MG63 (cell line): ENCODE data around the gene COL27A1. TPM values are rescaled to one million over a fixed set of nuclear protein-coding genes. Genes with fewer than 3 reads are reported as not detected.

Experiments used
- DNase-seq: peaks from one replicate; pipeline ENCODE4 v3.0.0-alpha.2; 2020
- H3K27me3 ChIP-seq: fragments of 250-450 bp; sonication (Bioruptor Pico); 2 replicates; pipeline ENCODE4 v1.5.1; 2020; ENCODE audit warnings: mild to moderate bottlenecking, moderate library complexity
- H3K36me3 ChIP-seq: fragments of 250-450 bp; sonication (Bioruptor Pico); 2 replicates; pipeline ENCODE4 v1.5.1; 2020; ENCODE audit warnings: mild to moderate bottlenecking, moderate library complexity
- H3K4me3 ChIP-seq: fragments of 250-450 bp; sonication (Bioruptor Pico); 2 replicates; pipeline ENCODE4 v1.5.1; 2020; ENCODE audit warnings: mild to moderate bottlenecking, moderate library complexity
- H3K9me3 ChIP-seq: fragments of 250-450 bp; sonication (Bioruptor Pico); 2 replicates; pipeline ENCODE4 v1.5.1; 2020; ENCODE audit warnings: mild to moderate bottlenecking, moderate library complexity
- total RNA-seq: library from RNA; depleted of rRNA; stranded (reverse); fragments of >200 nt; shearing (Covaris generic); gene quantifications from 2 replicates; pipeline ENCODE4 v1.2.3, GENCODE V29; 2014; ENCODE audit warnings: low replicate concordance

Gene COL27A1
- total RNA-seq, 1 experiment from 2014 or later: 1.3 TPM

- no peaks in the 10 kb centered on the region for H3K27me3 ChIP-seq
Observed at GRCh38 chr9:114216081-114216480, 60.7 kb downstream of the COL27A1 start.

GRCh38 chr9:114216976-114217375 is 61.6 kb downstream of the COL27A1 start:
- H3K4me3 ChIP-seq: no peak overlapping the region
- no peaks in the 10 kb centered on the region; the same call in 1 of the 2 replicates for H3K36me3 ChIP-seq
- H3K27me3 ChIP-seq: no peaks in the 10 kb centered on the region
- no peak for DNase-seq
- no peaks in the 10 kb centered on the region for H3K9me3 ChIP-seq

More at GRCh38 chr9:114216081-114216480, 60.7 kb downstream of the COL27A1 start:
- no peaks in the 10 kb centered on the region; the same call in 1 of the 2 replicates for H3K36me3 ChIP-seq
- no peak overlapping the region for H3K4me3 ChIP-seq
- peak; percentile 70 for DNase-seq
- H3K9me3 ChIP-seq: no peaks in the 10 kb centered on the region

DNA sequence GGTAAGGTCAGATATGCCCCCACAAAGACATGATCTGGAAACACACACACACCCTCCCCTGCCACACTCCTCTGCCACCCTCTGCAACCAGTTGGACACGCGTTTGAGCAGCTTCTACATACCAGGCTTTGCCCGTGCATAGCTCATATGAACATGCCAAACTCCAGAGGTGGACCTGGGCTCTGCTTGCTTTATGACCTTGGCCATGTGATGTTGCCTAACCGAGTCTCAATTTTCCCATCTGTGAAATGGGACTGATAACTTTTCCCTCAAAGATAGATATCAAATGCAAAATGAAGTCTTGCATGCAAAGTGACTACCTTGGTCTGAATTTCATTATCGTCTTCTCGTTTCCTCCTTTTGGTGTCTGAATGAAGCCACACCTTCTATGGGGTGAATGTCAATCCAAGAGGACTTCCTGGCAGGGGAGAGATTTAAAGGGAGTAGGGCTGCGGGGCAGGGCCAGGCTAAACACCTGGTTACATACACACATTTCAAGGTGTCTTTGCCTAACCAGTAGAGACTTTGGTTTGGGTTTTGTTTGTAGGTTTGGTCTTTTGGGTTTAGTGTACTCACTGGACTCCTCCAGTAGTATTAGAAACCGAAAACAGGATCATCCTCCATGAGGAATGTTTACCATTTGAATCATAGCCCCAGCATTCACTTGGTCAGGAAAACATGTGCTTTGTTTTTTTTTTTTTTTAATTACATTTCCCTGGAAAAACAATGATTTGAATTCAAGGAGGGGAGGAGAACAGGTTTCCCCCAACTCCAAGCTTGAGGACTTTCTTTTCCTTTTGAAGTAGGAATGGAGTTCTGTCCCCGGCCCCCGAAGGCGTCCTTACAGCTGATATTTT is 63.2 kb downstream of the COL27A1 start:
- H3K4me3 ChIP-seq: no peak overlapping the region
- H3K27me3 ChIP-seq: no peaks in the 10 kb centered on the region
- H3K36me3 ChIP-seq: no peaks in the 10 kb centered on the region; the same call in 1 of the 2 replicates
- no peaks in the 10 kb centered on the region for H3K9me3 ChIP-seq
- DNase-seq: no peak

GRCh38 chr9:114220061-114220541 is 64.8 kb downstream of the COL27A1 start:
- Histone ChIP-seq H3K27me3 (no peaks in the 10 kb centered on the region), H3K36me3 (no peaks in the 10 kb centered on the region; the same call in 1 of the 2 replicates), H3K4me3 (no peak overlapping the region), H3K9me3 (no peaks in the 10 kb centered on the region)
- DNase-seq: no peak

DNA sequence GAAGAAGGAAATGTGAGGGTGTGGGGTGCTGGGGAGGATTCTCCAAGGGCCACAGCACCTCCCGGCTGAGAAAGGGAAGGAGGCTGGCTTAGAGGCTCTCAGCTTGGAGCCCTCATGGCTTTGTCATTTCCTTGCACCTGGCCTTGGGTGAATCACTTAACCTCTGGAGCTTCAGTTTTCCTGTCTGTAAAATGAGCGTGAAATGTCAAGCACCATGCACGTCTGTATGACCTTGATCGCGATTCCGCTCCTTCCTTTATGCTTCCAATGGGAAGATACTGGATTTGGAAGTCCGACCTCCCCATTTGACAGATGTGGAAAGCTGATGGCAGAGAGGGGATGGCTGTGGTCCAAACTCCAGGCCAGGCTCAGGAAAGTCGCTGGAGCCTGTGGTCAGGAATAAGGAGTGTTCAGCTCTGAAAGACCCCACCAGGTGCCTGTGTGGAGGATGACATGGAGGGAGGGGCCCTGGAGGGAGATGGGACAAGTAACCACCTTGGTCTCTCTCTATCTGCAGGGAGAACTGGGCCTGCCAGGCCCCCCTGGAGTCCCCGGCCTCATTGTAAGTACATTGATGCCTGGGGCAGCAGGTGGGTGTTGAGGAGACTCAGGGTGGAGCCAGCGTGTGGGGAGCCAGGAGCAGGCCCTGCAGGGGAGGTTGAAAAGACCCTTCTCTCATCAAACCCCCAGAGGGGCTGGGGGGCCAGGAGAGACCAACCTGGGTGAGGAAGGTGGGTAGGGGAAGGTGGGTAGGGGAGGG is 66.5 kb downstream of the COL27A1 start:
- Histone ChIP-seq H3K9me3 (no peaks in the 10 kb centered on the region), H3K4me3 (no peak overlapping the region), H3K36me3 (no peaks in the 10 kb centered on the region), H3K27me3 (no peaks in the 10 kb centered on the region)
- DNase-seq: no peak

DNA sequence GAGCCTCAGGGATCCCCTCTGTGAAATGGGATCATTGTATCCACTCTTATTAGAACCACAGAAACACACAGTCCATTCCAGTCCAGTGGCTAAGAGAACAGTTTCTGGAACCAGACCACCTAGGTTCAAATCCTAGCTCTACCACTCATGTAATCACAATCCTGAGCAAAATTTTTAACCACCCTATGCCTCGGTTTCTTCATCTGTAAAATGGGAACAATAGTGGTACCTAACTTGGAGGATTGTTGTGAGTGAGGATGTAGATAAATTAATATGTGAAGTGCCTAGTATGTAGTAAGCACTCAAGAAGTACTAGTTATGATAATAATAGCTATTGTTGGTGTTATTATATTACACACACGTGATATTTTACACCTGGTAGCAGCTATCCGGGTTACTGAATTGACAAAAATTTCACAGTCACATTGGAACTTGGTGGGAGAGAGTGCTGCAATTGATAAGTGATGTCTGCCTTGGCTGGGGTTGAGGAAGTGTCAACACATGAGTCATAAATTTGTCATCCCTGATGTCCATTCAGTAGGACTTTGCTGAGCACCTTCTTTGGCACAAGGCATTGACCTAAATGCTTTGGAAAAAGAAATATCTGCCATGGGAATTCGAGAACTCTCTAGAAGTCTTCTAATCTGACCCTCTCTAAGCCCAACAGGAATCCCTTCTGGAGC is 68.4 kb downstream of the COL27A1 start:
- peak; percentile 56 for DNase-seq
- no peaks in the 10 kb centered on the region for H3K36me3 ChIP-seq
- no peak overlapping the region for H3K4me3 ChIP-seq
- no peaks in the 10 kb centered on the region for H3K9me3 ChIP-seq
- H3K27me3 ChIP-seq: no peaks in the 10 kb centered on the region

DNA sequence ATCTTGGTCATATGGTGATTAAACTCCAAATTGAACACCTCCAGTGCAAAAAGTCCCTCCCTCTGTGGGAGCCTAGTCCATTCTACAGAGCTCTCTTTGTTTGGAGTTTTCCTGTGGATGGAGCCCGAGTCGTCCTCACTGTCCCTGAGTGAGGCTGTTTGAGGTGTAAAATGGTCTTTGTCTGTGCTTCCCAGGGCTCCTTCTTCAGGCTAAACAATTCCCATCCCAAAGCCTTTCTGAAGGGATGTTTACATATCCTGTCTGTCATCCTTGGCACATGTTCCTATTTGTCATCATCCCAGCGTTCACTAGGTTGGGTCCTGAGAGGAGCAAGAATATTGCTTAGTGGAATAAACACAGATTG is 68.9 kb downstream of the COL27A1 start:
- H3K4me3 ChIP-seq: no peak overlapping the region
- H3K27me3 ChIP-seq: no peaks in the 10 kb centered on the region
- peak; percentile 64 for DNase-seq
- H3K36me3 ChIP-seq: no peaks in the 10 kb centered on the region
- H3K9me3 ChIP-seq: no peaks in the 10 kb centered on the region

DNA sequence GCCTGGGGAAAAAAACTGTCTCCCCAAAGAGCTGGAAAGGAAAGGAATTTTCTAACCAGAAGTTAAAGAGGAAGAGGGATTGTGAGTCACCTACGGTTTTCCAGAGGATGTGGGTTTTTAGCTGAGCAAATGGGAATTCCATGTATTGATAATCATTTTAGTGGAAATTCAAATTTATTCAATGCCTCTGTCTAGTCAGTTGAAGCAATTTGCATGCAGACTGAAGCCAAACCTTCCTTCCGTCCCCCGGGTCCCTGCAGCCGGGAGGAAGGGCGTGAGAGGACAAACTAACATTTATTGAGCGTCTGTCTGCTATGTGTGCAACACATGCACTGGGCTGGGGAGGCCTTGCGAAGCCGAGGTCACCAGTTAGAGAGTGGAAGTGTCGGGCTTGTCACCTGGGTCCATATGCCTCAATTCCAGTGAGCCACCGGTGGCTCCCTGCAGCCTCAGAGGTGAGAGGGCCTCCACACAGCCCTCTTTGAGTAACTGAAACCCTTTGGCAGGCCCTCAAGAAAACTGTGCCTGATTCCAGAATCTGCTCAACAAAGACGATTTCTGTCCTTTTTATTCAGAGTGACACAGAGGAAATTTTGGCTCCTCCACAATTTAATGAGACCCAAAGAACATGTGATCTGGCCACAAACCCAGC is 70.3 kb downstream of the COL27A1 start:
- DNase-seq: no peak

GRCh38 chr9:114226246-114227055 is 71.1 kb downstream of the COL27A1 start:
- Histone ChIP-seq H3K27me3 (no peaks in the 10 kb centered on the region), H3K36me3 (no peaks in the 10 kb centered on the region), H3K4me3 (no peak overlapping the region), H3K9me3 (no peaks in the 10 kb centered on the region)
- no peak for DNase-seq

More for the DNA sequence above, 70.3 kb downstream of the COL27A1 start:
- no peaks in the 10 kb centered on the region for H3K36me3 ChIP-seq
- H3K4me3 ChIP-seq: no peak overlapping the region
- H3K9me3 ChIP-seq: no peaks in the 10 kb centered on the region
- H3K27me3 ChIP-seq: no peaks in the 10 kb centered on the region

- Histone ChIP-seq H3K4me3 (no peak overlapping the region), H3K9me3 (no peaks in the 10 kb centered on the region), H3K36me3 (no peaks in the 10 kb centered on the region), H3K27me3 (no peaks in the 10 kb centered on the region)
- no peak for DNase-seq
Observed at GRCh38 chr9:114227288-114228015, 72.1 kb downstream of the COL27A1 start.

- Histone ChIP-seq H3K27me3 (no peaks in the 10 kb centered on the region), H3K36me3 (no peaks in the 10 kb centered on the region), H3K4me3 (no peak overlapping the region), H3K9me3 (no peaks in the 10 kb centered on the region)
- no peak for DNase-seq
Observed at GRCh38 chr9:114228016-114228808, 72.9 kb downstream of the COL27A1 start.

GRCh38 chr9:114229295-114229694 is 74.0 kb downstream of the COL27A1 start:
- H3K36me3 ChIP-seq: no peaks in the 10 kb centered on the region
- no peaks in the 10 kb centered on the region for H3K27me3 ChIP-seq
- no peak overlapping the region for H3K4me3 ChIP-seq
- H3K9me3 ChIP-seq: no peaks in the 10 kb centered on the region
- no peak for DNase-seq

DNA sequence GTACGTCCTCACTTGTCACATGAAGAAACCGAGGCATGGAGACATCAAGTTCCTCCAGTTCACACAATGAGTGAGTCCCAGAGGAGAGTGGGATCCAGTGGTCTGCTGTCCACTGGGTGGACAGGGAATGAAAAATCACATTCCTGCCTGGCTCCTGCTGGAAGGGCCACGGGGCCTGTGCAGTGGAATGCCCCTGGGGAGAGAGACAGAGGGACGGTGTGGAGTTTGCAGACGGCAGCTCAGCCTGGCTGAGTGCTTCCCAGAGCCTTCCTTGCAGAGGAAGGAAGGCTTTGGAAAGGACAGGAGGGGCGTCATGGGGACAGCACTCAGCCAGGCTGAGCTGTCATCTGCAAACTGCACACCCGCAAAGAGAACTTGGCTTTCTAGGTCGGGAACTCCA is 74.7 kb downstream of the COL27A1 start:
- H3K36me3 ChIP-seq: no peaks in the 10 kb centered on the region
- no peaks in the 10 kb centered on the region for H3K9me3 ChIP-seq
- no peaks in the 10 kb centered on the region for H3K27me3 ChIP-seq
- no peak for DNase-seq
- no peak overlapping the region for H3K4me3 ChIP-seq

GRCh38 chr9:114231273-114231672 is 75.9 kb downstream of the COL27A1 start:
- Histone ChIP-seq H3K9me3 (no peaks in the 10 kb centered on the region), H3K4me3 (no peak overlapping the region), H3K27me3 (no peaks in the 10 kb centered on the region), H3K36me3 (no peaks in the 10 kb centered on the region)
- no peak for DNase-seq
